Measurements from ENCODE around the gene USP16.

DNA sequence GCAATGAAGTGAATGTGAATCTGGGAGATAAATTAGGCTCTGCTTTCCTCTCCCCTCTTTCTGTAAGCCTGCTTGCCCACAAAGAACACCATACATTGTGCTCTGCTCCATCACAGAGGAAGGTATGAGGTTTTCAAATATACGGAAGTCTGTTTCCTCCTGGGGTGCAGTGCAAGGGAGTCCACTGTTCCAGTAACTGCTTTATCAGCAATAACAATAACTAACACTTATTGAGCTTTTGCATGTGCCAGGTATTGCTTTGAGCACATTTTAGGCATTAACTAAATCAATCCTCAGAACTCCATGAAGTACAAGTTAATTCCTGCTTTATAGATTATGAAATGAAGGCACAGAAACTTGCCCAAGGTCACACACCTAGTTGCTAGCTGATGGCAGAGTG is 41.8 kb upstream of the USP16 start:
- no peak for TF ChIP-seq PPARA (CRISPR knock-in tag; IDR thresholded peaks at IDR 0.05; ENCODE audit: borderline replicate concordance)
- TF ChIP-seq, protein P1, sequence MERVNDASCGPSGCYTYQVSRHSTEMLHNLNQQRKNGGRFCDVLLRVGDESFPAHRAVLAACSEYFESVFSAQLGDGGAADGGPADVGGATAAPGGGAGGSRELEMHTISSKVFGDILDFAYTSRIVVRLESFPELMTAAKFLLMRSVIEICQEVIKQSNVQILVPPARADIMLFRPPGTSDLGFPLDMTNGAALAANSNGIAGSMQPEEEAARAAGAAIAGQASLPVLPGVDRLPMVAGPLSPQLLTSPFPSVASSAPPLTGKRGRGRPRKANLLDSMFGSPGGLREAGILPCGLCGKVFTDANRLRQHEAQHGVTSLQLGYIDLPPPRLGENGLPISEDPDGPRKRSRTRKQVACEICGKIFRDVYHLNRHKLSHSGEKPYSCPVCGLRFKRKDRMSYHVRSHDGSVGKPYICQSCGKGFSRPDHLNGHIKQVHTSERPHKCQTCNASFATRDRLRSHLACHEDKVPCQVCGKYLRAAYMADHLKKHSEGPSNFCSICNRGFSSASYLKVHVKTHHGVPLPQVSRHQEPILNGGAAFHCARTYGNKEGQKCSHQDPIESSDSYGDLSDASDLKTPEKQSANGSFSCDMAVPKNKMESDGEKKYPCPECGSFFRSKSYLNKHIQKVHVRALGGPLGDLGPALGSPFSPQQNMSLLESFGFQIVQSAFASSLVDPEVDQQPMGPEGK (CRISPR knock-in tag; IDR thresholded peaks at IDR 0.05; ENCODE audit: borderline replicate concordance), result no peak
